ENCODE measurements around the gene LRRN4CL.
A peak's percentile ranks its signal among the peaks of the same experiment; 100 is the strongest.
"Not testable (repeated sequence)": the region's sequence is repeated elsewhere in the genome, so short reads cannot be mapped to it uniquely, and the experiment has no call there.

Gene LRRN4CL

DNA sequence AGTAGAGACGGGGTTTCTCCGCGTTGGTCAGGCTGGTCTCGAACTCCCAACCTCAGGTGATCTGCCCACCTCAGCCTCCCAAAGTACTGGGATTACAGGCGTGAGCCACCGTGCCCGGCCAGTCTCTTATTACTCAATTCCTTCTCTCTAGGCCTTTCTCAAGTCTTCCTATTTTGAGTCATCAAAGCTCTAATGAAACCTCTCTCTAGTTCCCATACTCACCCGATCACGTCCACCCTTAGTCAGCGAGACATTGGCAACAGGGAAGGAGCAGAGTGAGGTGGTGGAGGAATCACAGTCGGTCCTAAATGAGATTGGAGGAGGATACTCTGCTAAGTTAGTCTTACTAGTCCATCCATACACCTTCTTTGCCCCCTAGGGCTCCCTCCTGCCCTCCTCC, 12.9 kb upstream of the LRRN4CL start:
- ATAC-seq (no peak), DNase-seq (no peak)
- H3K4me1 Mint-ChIP-seq: peaks cover 29% of the 10 kb centered on the region
- no peaks in the 10 kb centered on the region for H3K9me3 Mint-ChIP-seq
- no peak overlapping the region for H3K27ac Mint-ChIP-seq
- H3K4me3 Mint-ChIP-seq: no peak overlapping the region
- no peaks in the 10 kb centered on the region for H3K27me3 Mint-ChIP-seq

DNA sequence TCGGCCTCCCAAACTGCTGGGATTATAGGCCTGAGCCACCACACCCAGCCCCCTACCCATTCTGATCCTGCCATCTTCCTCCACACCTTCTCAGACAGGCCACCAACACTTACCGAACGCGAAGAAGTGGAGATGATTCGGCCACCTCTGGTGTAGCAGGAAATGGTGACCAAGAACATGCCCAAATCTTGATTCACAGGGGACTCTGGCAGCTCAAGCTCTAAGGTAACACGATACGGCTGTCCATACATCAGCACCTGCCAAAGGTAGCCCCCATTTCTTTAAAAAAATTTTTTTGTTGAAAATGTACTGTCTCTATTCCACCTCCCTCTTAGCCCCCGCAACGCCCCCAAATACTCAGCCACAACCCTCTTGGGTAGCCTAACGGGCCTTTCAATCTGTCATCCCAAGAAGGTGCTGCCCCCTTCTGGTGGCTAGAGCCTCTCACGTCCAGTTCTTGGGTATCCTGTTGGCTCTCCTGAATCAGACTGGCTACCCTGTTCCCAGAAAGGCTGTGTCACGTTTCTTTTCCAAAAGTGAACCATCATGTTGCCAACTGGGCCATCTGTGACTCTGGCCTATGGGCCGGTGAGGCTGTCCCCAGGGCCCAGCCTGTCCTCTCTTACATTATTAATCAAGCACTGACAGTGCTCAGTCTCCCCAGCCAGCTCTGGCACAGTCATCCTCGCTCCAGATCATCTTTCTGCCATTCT, 5.3 kb upstream of the LRRN4CL start:
- no peak overlapping the region for H3K27ac Mint-ChIP-seq
- DNase-seq (peak; percentile 70), ATAC-seq (peak; percentile 88)
- H3K9me3 Mint-ChIP-seq: no peaks in the 10 kb centered on the region
- no peaks in the 10 kb centered on the region for H3K27me3 Mint-ChIP-seq
- H3K4me3 Mint-ChIP-seq: no peak overlapping the region
- H3K4me1 Mint-ChIP-seq: peaks cover 9% of the 10 kb centered on the region

DNA sequence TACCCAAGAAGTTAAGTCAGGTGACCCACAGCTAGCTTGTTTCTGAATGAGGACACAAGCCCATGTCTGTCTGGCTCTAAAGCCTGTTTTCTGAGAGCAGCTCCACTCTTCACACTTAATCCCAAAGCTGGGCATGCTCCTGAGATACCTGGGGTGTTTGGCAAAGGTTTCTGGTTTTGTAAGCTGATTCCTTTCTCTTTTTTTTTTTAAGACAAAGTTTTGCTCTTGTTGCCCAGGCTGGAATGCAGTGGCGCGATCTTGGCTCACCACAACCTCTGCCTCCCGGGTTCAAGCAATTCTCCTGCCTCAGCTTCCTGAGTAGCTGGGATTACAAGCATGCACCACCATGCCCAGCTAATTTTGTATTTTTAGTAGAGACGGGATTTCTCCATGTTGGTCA, 4.3 kb upstream of the LRRN4CL start:
- H3K27ac Mint-ChIP-seq, H3K4me3 Mint-ChIP-seq, H3K9me3 Mint-ChIP-seq, ATAC-seq, H3K4me1 Mint-ChIP-seq, DNase-seq, H3K27me3 Mint-ChIP-seq: not testable (repeated sequence)

DNA sequence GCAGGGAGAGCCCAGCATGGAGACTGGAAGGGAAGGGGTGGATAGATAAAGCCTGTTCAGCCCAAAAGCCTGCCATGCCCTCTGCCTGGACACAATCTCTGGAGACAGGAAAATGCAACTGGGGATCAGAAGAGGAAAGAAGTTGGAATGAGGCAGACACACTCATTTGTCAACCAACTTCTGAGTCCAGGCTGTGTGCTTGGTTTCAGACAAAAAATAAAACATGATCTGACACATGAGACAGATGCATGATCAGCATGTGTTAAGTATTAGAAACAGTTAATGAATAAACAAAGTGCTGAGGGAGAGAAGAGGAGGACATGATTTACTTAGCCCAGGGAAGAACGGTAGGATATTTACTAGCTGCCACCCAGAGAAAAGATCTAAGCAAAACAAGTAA, 839 bp downstream of the LRRN4CL start:
- H3K4me1 Mint-ChIP-seq: peaks cover 6% of the 10 kb centered on the region
- H3K4me3 Mint-ChIP-seq: no peak overlapping the region
- H3K9me3 Mint-ChIP-seq: no peaks in the 10 kb centered on the region
- peaks cover 12% of the 10 kb centered on the region for H3K27me3 Mint-ChIP-seq
- DNase-seq (no peak), ATAC-seq (no peak)
- H3K27ac Mint-ChIP-seq: no peak overlapping the region

DNA sequence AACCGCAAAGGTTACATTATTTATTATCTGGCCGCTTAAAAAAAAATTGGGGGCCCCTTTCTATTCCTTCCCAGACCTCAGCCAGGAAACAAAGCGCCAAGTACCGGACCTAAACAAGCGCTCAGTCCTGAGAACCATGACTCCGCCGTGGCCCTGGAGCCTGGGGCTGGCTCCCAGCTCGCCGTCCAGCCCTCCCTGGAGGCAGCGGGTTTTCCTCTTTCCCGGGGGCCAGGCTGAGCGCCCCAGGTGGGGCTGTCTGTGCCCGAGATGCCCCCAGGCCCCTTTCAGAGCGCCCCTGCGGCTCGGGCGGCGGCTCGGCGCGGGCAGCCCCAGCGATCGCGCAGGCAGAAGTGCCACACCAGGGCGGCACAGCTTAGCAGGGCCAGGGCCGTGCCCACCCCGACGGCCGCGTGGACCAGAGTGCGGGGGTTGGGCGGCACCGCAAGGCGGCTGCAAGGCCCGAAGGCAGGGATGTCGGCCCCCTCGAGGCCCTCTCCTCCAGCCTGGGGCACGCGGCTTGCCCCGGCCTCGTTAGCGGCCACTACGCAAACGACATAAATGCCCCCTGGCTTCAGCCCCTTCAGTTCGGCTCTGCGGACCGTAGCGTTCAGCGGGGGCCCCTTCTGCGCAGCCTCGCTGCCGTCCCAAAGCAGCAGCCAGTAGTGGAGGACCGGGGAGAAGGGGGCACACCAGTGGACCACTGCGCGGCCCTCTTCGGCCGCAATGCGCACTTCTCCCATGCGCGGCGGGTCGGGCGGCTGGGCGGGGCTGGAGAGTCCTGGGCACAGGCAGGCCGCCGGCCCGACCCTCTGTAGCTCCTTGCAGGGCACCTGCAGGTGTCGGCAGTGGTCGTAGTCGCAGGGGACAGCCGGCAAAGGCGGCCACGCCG, 1.6 kb downstream of the LRRN4CL start:
- peaks cover 6% of the 10 kb centered on the region for H3K4me1 Mint-ChIP-seq
- peak; percentile 35 for ATAC-seq
- peak overlapping the region in 1 of 2 donors; percentile 15 for H3K4me3 Mint-ChIP-seq

DNA sequence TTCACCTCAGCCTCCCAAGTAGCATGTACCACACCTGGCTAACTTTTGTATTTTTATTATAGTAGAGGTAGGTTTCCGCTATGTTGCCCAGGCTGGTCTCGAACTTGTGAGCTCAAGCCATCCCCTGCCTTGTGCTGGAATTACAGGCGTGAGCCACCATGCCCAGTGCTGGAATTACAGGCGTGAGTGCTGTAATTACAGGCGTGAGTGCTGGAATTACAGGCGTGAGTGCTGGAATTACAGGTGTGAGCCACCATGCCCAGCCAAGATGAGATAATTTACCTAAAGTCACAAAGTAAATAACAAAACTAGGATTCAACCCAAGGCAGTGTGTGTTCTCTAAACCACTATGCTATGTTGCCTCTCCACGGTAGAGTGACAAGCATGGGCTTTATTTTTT, 6.8 kb downstream of the LRRN4CL start:
- Mint-ChIP-seq H3K4me3 (no peak overlapping the region), H3K27me3 (no peaks in the 10 kb centered on the region), H3K9me3 (no peaks in the 10 kb centered on the region), H3K27ac (no peak overlapping the region), H3K4me1 (peaks cover 28% of the 10 kb centered on the region)
- no peak for ATAC-seq
- DNase-seq: no peak

More for the DNA sequence above, 1.6 kb downstream of the LRRN4CL start:
- Mint-ChIP-seq H3K27me3 (peaks cover 12% of the 10 kb centered on the region), H3K9me3 (no peaks in the 10 kb centered on the region), H3K27ac (peak overlapping the region in 1 of 2 donors; percentile 83)
- DNase-seq: no peak

GRCh38 chr11:62680825-62681240, 8.5 kb downstream of the LRRN4CL start:
- peak; percentile 32 to 53 for DNase-seq
- Mint-ChIP-seq H3K27ac (peak overlapping the region; percentile 79 to 83), H3K4me3 (peak overlapping the region; percentile 37 to 42), H3K27me3 (no peaks in the 10 kb centered on the region), H3K9me3 (no peaks in the 10 kb centered on the region), H3K4me1 (peaks cover 44% of the 10 kb centered on the region)
- ATAC-seq: peak; percentile 90

GRCh38 chr11:62678770-62679696, 10.3 kb downstream of the LRRN4CL start, which contains the start of gene UBXN1:
UBXN1 (minus strand) TSS chr11:62679073; CDS start chr11:62678923, 150 bp downstream.
- DNase-seq (peak; percentile 74 to 83), ATAC-seq (peak; percentile 89)
- peak within 1 kb of the TSS; percentile 93 to 99 for H3K27ac Mint-ChIP-seq
- peak within 1 kb of the TSS; percentile 83 to 85 for H3K4me3 Mint-ChIP-seq
- peaks cover 51% of the 10 kb centered on the region for H3K4me1 Mint-ChIP-seq
- no peaks in the 10 kb centered on the region for H3K9me3 Mint-ChIP-seq
- no peaks in the 10 kb centered on the region for H3K27me3 Mint-ChIP-seq

DNA sequence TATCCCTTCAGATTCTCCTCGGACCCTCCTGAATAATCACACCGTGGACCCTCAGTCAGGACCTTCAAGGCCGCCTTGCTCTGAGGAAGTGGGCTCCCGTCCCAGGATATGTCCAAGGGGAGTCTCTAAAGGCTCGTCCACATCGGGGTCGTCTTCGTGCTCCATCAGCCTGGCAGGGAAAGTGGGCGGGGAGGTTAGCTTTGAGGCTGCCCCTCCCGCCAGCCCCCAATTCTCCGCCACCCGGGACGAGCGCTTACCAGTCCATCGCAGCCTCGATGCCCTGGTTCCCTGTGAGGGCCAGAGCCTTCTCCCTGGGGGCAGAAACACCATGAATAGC, 10.9 kb downstream of the LRRN4CL start:
- Mint-ChIP-seq H3K9me3 (no peaks in the 10 kb centered on the region), H3K27ac (peak overlapping the region; percentile 93 to 99), H3K27me3 (no peaks in the 10 kb centered on the region), H3K4me3 (peak overlapping the region; percentile 83 to 85), H3K4me1 (peaks cover 51% of the 10 kb centered on the region)
- ATAC-seq: no peak
- no peak for DNase-seq

- Mint-ChIP-seq H3K27ac (peak overlapping the region in 1 of 2 donors; percentile 93), H3K27me3 (no peaks in the 10 kb centered on the region), H3K9me3 (no peaks in the 10 kb centered on the region), H3K4me1 (peaks cover 56% of the 10 kb centered on the region), H3K4me3 (peak overlapping the region; percentile 83 to 85)
- no peak for DNase-seq
- ATAC-seq: no peak
These were observed 11.6 kb downstream of the LRRN4CL start for GRCh38 chr11:62677714-62678113.

- Mint-ChIP-seq H3K4me3 (peak overlapping the region in 1 of 2 donors; percentile 33), H3K27me3 (no peaks in the 10 kb centered on the region), H3K9me3 (no peaks in the 10 kb centered on the region), H3K4me1 (peaks cover 61% of the 10 kb centered on the region), H3K27ac (peak overlapping the region in 1 of 2 donors; percentile 82)
- ATAC-seq (no peak), DNase-seq (no peak)
These were observed 12.2 kb downstream of the LRRN4CL start for GRCh38 chr11:62677156-62677555.

DNA sequence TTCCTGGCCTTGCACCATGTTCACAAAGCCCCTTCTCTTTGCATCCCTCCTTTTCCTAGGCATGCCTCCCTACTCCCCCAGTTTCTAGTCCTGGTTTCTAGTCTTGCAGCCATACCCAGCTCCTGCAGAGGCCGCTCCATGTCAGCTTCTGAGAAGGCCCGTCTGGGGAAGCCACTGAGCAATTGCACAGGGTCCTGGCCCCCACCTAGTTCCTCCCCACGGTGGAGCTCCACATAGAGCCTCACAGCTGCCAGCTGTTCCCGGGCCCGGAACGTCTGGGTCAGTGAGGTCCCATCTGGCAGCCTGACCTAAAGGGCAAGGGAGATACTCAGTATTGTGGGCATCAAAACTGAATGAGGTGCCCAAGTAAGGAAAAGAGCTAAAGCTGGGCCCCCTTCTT, 12.6 kb downstream of the LRRN4CL start:
- Mint-ChIP-seq H3K4me1 (peaks cover 63% of the 10 kb centered on the region), H3K27ac (peak overlapping the region in 1 of 2 donors; percentile 92), H3K27me3 (no peaks in the 10 kb centered on the region), H3K4me3 (peak overlapping the region in 1 of 2 donors; percentile 33), H3K9me3 (no peaks in the 10 kb centered on the region)
- ATAC-seq: no peak
- DNase-seq: no peak

DNA sequence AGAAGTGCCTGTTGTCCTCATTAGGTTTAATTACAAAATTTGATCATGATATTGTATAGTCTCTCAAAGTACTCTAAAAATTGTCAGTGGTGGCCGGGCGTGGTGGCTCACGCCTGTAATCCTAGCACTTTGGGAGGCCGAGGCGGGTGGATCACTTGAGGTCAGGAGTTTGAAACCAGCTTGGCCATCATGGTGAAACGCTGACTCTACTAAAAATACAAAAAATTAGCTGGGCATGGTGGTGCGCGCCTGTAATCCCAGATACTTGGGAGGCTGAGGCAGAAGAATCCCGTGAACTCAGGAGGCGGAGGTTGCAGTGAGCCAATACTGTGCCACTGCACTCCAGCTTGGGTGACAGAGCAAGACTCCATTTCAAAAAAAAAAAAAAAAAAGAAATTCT, 13.9 kb downstream of the LRRN4CL start:
- not testable (repeated sequence) for H3K9me3 Mint-ChIP-seq, H3K27ac Mint-ChIP-seq, DNase-seq, H3K4me3 Mint-ChIP-seq, ATAC-seq, H3K27me3 Mint-ChIP-seq
- peaks cover 66% of the 10 kb centered on the region for H3K4me1 Mint-ChIP-seq

- H3K4me3 Mint-ChIP-seq: peak overlapping the region; percentile 99
- no peaks in the 10 kb centered on the region for H3K27me3 Mint-ChIP-seq
- H3K27ac Mint-ChIP-seq: peak overlapping the region in 1 of 2 donors; percentile 74
- ATAC-seq: no peak
- peaks cover 74% of the 10 kb centered on the region for H3K4me1 Mint-ChIP-seq
- no peaks in the 10 kb centered on the region for H3K9me3 Mint-ChIP-seq
- DNase-seq: no peak
These were observed 16.2 kb downstream of the LRRN4CL start for GRCh38 chr11:62673196-62673525.

All from stimulated activated naive CD8-positive, alpha-beta T cell treated with anti-CD3 and anti-CD28 coated beads, Interleukin-15, amount 100 ng/mL, for 72 hours (primary cell).